EL (cell line): ENCODE results near the gene GOLGA3.
"Not testable (repeated sequence)": the region's sequence is repeated elsewhere in the genome, so short reads cannot be mapped to it uniquely, and the experiment has no call there.

Source experiments
- DNase-seq: peaks from one replicate; pipeline ENCODE4 v3.0.0-alpha.2; 2016

GOLGA3 gene

DNA sequence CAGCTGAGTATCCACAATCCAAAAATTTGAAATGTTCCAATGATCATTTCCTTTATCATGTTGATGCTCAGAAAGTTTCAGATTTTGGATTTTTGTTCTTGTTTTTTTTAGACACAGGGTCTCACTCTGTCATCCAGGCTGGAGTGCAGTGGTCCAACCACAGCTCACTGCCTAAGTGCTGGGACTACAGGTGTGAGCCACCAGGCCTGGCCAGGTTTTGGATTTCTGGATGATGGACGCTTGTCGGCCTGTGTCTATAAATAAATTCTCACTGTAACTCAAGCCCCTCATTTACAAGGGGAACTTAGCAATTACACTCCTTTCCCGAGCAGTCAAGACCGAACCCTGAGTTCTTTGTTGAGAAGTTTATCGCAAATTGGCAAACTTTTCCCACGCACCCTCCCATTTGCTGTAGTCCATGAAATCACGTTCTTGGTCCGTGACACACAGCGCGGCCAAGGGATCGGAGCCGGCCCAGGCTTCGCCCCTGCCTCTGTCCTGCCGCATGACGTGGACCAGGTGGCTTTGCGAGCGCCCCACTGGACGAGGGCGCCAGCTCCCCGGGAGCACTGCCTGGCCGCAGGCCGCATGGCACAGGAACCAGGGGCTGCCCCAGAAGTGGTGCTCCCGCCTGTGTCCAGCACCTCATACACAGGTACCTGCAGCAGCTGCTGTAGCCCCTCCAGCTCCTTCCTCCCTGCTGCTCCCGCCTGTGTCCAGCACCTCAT, 53.0 kb downstream of the GOLGA3 start:
- DNase-seq, result no peak

DNA sequence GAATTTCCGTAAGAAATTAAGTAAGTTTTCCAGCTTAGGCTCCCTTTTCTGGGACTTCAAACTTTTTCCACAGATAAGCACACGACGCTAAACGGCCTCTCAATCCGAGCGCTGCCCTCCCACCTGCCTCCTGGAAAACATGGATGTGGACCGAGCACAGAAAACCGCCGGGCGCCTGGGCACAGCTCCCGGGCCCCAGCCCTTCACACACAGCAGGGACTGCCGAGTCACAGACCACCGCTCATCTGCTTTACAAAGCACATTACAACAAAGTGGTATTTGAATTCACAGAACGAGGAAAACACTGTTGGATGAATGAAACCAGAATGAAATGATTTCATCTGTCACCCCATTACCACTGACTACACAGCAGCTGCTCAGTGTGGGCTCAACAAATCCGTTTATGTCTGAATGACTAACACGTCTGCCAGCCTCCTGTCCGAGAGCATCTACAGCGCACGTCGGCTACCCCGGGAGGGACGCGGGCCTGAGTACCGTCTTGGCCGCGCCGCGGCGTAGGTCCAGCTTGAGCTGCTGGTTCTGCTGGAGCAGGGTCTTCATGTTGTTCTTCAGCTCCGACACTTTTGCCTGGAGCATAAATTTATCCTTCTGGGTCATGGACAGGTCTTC, 53.9 kb downstream of the GOLGA3 start:
- DNase-seq, result no peak

DNA sequence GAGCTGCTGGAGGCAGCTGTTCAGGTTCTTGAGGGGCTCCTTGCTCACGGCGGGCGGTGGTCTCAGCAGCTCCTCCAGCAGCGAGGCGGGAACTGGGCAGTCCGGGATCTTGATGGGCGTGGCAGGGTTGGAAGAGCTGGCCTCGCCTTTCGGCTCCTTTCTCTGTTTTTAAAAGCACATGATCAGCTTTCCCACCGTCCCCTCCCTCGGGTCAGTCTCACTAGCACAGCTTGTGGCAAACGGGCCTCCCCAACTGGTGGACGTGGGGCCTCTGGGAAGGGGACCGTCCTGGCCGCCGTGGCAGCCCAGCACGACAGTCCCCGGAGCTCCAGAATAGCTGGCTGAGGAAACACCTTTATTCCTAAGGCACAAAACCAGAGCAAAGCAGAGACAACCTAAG, 54.5 kb downstream of the GOLGA3 start:
- no peak for DNase-seq

DNA sequence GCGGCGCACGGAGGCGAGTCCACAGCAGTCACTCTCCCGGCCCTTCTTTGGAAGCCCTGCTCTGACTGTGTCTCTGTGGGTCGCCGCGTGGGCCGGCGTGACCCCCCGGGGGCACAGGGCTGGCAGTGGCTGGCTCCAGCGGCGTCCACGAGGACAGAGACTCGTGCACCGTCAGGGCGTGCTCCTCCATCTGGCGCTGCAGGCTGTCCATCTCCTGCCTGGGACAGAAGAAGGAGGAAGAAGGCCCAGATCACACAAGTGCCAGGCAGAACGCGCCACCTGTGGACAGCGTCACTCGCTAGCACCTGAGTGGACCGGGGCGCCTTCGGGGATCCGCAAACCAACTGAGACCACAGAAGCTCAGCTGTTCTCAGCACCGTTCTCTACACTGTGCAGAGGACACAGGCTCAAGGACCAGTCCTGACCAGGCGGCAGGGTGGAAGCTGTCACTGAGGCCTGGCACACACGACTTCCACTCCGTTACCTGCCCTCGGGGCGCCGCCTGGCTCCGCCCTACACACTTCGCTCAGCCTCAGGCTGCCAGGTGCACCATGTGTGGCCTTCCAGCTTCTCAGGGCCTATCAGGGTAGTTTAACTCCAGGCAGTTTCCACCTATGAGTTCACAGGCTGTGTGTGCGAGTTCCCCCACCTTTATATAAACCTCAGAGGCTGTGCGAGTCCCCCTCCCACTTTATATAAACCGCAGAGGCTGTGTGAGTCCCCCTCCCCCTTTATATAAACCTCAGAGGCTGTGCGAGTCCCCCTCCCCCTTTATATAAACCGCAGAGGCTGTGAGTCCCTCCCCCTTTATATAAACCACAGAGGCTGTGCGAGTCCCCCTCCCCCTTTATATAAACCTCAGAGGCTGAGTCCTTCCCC, 55.4 kb downstream of the GOLGA3 start:
- DNase-seq, result no peak

- DNase-seq, result no peak
Measured at GRCh38 chr12:132772606-132773005, 56.1 kb downstream of the GOLGA3 start.

- DNase-seq, result no peak
Measured at GRCh38 chr12:132771126-132771838, 57.4 kb downstream of the GOLGA3 start.

DNA sequence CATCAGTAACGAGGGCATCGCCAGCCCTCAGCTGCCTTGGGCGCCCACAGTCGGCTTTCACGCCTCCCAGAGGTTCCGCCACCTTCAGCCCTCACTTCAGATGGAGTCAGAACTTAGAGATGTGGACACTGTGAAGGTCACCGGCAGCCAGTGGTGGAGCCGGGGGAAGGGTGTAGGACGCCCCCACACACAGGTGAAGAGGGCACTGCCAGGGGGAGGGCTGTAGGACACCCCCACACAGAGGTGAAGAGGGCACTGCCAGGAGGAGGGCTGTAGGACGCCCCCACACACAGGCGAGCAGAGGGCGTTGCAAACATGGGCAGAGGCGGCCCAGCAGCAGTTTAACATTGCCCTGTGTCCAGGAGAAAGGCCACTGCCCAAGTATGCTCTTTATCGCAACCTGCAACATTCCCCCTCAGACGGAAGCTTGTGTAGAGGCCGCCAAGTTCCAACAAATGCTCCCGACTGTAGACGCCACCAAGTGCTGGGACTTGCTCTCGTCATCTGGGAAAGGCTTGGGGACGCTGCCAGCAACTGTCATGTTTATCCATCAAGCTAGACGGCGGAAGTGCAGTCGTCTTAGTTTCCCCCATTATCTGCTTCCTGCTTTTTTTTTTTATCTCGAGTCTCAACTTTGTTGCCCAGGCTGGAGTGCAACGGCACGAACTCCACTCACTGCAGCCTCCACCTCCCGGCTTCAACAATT, 62.1 kb downstream of the GOLGA3 start:
- DNase-seq, result no peak

DNA sequence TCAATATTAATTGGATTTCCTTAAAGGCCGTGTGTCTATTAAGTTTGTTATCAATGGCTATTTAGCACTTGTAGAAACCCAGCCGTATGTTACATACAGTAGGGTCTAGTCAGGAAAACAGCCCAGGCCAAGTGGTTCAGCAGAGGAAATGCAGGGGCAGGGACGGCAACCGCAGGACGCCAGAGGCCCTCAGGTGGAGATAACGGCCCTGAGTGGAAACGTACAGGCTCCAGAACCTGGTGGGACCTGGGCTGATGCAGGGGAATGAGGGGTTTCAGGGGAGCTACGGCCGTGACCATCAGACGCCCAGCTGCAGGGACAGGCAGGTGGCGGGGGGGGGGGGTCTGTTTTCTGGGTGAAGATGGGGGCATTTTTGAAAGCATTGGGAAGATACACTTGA, 63.3 kb downstream of the GOLGA3 start:
- DNase-seq, result no peak

DNA sequence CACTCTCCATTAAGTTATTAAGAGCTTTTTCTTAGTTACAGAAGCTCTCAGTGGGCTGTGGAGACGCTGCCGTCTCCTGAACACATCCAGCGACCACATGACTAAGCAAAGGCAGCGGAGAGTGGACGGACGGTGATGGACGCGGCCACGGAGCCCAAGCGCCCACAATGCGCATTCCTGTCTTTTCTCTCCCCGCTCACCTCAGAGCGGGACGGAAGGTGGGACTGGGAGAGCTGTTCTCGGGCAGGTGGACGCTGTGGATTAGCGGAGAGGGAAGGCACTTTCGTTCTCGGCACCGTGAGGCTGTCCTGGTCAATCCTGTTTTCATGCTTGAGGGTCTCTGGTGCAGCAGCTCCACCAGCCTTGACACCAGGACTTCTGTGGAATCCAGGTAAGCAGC, 64.4 kb downstream of the GOLGA3 start:
- no peak for DNase-seq

- peak; percentile 88 for DNase-seq
Measured at GRCh38 chr12:132761921-132762583, 66.6 kb downstream of the GOLGA3 start.

DNA sequence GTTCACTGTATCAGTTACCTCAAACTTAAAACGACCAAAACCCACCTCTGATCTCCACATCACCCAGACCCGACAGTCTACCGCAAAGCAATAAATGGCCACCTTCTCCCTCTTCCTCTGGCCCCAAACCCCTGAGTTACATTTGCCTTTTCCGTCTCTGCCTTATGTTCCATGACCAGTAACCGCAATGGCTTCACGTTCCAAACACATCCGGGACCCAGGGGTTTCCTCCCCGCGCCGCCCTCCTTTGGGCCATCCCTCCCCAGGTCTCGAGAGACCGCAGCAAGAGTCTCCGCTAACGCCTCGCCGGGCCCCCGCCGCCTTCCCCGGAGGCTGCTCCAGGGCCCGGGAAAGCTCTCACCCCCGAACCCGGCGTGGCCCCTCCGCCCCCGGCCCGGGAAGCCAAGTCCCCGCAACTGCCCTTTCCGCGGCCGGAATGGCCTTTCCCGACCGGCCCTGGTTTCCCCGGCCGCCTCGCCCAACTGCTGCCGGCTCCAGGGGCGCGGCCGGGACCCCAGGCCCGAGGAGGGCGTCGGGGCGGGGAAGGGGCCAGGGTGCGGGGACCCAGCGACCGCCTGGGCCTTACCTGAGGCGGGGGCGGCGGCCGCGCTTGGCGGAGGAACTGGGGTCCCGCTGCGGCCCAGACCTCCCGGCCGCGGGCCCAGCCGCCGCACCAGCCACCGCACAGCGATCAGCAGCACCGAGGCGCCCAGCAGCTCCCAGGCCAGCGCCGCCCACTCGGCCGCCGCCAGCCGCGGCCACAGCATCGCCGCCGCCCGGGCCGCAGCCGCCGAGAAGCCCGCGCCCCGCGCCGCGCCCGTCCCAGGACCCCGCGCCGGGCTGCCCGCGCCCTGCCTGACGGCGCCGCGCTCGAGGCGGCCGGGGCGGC, 67.4 kb downstream of the GOLGA3 start, which contains the start of gene ANKLE2:
ANKLE2 (minus strand) TSS at position 801 of the 889 bp plus-strand sequence; CDS start at position 767, 34 bp downstream.
- DNase-seq, result peak; percentile 75

DNA sequence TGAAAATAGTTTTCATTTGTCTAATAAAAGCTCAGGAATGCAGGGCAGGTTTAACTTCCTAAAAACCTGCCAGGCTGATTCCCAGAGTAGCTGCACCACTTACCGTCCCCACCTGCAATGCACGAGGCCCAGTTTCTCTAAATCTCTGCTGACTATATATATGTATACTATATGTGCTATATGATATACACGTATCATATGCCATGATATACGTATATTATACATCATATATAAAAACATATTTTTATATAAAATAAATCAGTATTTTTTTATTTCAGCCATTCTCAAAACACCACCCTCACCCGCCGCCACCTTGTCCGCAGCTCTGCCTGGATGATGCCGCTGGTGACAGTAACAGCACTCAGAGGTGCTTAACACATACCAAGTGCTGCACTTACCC, 69.3 kb downstream of the GOLGA3 start:
- no peak for DNase-seq

DNA sequence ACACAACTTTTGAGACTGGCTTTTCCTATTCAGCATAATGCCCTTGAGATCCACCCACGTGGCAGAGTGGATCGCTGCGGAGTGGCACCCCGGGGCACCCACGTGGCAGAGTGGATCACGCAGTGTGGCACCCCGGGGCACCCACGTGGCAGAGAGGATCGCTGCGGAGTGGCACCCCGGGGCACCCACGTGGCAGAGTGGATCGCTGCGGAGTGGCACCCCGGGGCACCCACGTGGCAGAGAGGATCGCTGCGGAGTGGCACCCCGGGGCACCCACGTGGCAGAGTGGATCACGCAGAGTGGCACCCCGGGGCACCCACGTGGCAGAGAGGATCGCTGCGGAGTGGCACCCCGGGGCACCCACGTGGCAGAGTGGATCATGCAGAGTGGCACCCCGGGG, 69.8 kb downstream of the GOLGA3 start:
- not testable (repeated sequence) for DNase-seq

DNA sequence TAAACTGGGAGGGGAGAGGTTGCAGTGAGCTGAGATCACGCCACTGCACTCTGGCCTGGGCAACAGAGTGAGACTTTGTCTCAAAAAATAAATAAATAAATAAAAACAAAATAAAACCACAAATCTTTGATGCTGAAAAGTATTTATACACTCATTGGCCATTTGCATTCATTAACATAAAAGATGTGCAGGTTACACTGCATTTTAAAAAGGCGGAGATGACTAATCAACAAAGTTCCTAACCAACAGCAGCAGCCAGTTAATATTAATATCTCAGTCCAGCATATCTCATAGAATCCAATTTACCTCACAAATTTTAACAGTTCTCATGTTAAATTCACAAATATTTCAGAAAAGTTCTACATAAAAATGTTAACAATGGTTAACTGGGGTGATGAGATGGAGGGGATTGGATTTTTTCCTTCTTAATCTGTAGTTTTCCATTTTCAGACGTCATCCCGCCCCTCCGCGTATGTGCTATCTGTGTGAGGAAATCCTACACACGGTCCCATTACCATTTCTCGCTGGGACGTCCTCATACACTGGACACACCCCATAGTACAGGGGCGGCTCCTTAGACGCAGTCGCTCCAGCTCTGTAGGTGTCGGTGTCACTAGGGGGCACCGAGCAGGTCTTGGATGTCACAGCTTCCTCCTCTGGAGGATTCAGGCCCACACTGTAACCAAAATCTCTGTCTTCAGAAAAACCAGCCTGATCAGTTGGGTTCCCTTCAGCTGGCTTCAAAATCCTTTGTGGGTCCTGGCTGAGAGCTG, 74.3 kb downstream of the GOLGA3 start:
- DNase-seq, result no peak

- DNase-seq, result not testable (repeated sequence)
Measured at GRCh38 chr12:132753670-132754069, 75.0 kb downstream of the GOLGA3 start.

- DNase-seq, result no peak
Measured at GRCh38 chr12:132748319-132748718, 80.3 kb downstream of the GOLGA3 start.

- no peak for DNase-seq
Measured at GRCh38 chr12:132747896-132748295, 80.8 kb downstream of the GOLGA3 start.

DNA sequence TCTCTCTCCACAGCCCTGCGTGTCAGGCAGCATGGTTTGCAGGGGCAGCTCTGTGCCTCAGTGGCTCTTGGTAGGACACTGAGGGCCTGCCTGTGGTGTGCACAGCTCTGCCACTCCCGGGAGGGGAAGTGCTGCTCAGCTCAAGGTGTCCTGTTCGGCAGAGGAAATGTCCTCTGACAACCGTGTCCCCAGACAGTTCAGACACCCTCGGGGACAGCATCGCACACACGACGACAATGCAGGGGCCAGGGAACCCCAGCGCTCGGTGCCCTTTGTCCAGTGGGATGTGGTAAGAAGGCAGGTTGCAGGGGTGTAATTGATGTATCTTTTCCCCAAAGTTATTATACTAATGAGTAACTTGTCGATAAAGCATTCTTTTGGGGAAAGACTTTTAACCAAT, 81.3 kb downstream of the GOLGA3 start:
- no peak for DNase-seq

DNA sequence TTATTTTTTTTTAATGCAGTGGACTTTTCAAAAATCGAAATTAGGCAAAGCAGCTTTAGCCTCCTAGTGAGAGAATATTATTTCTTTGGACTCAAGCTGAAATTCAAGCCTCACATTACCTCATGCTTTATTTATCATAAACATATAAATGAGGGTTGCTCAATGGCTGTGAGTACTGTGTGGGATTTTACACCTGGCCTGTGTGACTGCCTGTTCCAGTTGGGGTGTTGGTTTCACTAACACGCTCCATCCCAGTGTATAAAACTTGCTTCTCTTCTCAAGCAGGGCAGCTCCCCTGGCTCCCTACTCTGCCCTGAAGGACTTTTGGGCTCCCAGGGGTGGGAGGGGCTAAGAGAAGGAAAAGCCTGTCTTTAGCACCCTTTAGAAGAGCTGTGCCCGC, 82.1 kb downstream of the GOLGA3 start:
- no peak for DNase-seq

DNA sequence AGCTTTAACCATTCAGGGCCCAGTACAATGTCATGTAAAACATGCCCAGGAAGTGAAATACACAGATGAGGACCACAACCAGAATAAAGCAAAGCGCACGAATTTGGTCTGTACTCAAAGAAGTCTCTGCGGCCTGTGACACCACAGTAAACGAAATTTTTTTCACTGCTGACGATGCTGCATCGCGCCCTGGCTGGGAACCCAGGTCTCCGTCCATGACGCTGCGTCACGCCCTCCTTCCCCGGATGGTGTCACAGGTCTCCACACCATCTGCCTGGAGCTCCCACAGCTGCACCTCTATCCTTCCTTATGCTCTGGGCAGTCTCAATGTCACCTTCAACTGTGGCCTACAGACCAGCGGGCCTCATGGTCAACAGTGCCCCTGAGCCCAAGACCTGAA, 84.8 kb downstream of the GOLGA3 start:
- DNase-seq, result no peak
